Activated T-cell treated with anti-CD3 and anti-CD28 coated beads, Interleukin-2, amount 50 U/mL, for 72 hours (primary cell): ENCODE measurements around the gene TBC1D2. TPM values are rescaled to one million over a fixed set of nuclear protein-coding genes. Genes with fewer than 3 reads are reported as not detected.
A peak's percentile ranks its signal among the peaks of the same experiment; 100 is the strongest.

Experiments
- ATAC-seq, 2 donors: fragments of 150-1000 bp; cut with Tn5 transposase; replicated peaks in 1 of 2; 2 replicates each; pipeline ENCODE4 v1.10.0; 2021; ENCODE audit warnings: moderate library complexity in 2 of 2, mild to moderate bottlenecking in 1 of 2
- DNase-seq, 2 donors: peaks; one replicate each; pipeline ENCODE4 v3.0.0; 2021 to 2022; ENCODE audit warnings: mixed read lengths in 1 of 2
- H3K27ac Mint-ChIP-seq: one replicate; pipeline ENCODE4 v1.8.0; 2022; ENCODE audit warnings: mild to moderate bottlenecking, moderate library complexity, mixed read lengths
- H3K27me3 Mint-ChIP-seq: one replicate; pipeline ENCODE4 v1.8.0; 2022; ENCODE audit warnings: low read depth, mixed read lengths
- H3K36me3 Mint-ChIP-seq, 2 donors: one replicate each; pipeline ENCODE4 v1.8.0; 2022; ENCODE audit warnings: mixed read lengths in 2 of 2, mild to moderate bottlenecking in 1 of 2; ENCODE audit not compliant: insufficient read depth in 2 of 2
- H3K4me1 Mint-ChIP-seq: one replicate; pipeline ENCODE4 v1.8.0; 2022; ENCODE audit warnings: low read depth, mixed read lengths
- H3K4me3 Mint-ChIP-seq, 2 donors: one replicate each; pipeline ENCODE4 v1.8.0; 2022; ENCODE audit warnings: mild to moderate bottlenecking in 2 of 2, mixed read lengths in 2 of 2, moderate library complexity in 2 of 2
- H3K9me3 Mint-ChIP-seq, 2 donors: one replicate each; pipeline ENCODE4 v1.8.0; 2022; ENCODE audit warnings: mixed read lengths in 2 of 2
- total RNA-seq, 2 donors: library from RNA; stranded (reverse); gene quantifications; one replicate each; pipeline ENCODE4 v1.2.3, GENCODE V29; 2022

Gene TBC1D2
- total RNA-seq, 2 donors from 2014 or later: 5.8 to 6.0 TPM

GRCh38 chr9:98172604-98173003, 82.8 kb downstream of the TBC1D2 start:
- no peaks in the 10 kb centered on the region for H3K27me3 Mint-ChIP-seq
- H3K27ac Mint-ChIP-seq: no peak overlapping the region
- no peaks in the 10 kb centered on the region for H3K36me3 Mint-ChIP-seq
- DNase-seq: no peak
- H3K4me3 Mint-ChIP-seq: no peak overlapping the region
- no peak for ATAC-seq
- peaks cover 14% of the 10 kb centered on the region for H3K4me1 Mint-ChIP-seq
- H3K9me3 Mint-ChIP-seq: no peaks in the 10 kb centered on the region

DNA sequence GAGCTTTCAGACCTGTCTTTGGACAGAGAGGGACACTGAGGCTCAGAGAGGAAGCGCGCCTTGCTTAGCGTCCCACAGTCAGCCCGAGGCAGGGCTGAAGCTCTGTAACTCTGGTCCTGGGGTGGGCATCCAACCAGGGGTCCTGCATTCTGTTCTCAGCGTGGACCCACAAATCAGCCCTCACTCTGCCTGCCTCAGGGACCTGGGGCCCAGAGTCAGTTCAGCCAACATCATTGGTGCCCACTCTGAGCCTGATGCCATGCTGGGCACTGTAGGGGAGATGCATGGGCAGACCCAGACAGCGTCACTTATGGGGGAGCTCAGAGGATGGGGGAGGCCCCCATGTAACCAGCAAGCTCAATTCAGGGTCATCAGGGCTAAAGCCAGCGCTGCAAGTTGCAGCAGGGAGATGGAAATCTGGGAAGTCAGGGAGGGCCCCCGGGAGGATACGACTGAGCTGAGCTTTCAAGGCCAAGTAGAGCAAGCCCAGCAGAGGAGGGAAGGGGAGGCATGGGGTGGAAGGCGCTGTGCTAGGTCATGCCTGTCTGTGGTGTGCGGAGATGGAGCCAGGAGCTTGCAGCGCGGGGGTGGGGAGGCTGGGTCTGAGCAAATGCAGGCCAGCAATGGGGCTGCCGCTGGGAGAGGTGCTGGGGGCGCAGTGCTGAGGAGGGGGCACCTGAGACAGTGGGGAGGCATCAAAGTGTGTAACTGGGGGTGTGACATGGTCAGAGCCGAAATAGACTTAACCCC, 84.1 kb downstream of the TBC1D2 start:
- Mint-ChIP-seq H3K4me3 (no peak overlapping the region), H3K27ac (no peak overlapping the region), H3K4me1 (peaks cover 18% of the 10 kb centered on the region), H3K27me3 (no peaks in the 10 kb centered on the region), H3K36me3 (no peaks in the 10 kb centered on the region), H3K9me3 (no peaks in the 10 kb centered on the region)
- no peak for ATAC-seq
- DNase-seq: no peak

- H3K4me1 Mint-ChIP-seq: peaks cover 22% of the 10 kb centered on the region
- peak overlapping the region in 1 of 2 donors; percentile 79 for H3K4me3 Mint-ChIP-seq
- no peaks in the 10 kb centered on the region for H3K27me3 Mint-ChIP-seq
- H3K36me3 Mint-ChIP-seq: no peaks in the 10 kb centered on the region
- DNase-seq: peak; percentile 31 to 65
- H3K27ac Mint-ChIP-seq: peak overlapping the region; percentile 89
- no peaks in the 10 kb centered on the region for H3K9me3 Mint-ChIP-seq
- peak; percentile 88 to 99 for ATAC-seq
Measured at GRCh38 chr9:98168941-98169488, 86.4 kb downstream of the TBC1D2 start.

DNA sequence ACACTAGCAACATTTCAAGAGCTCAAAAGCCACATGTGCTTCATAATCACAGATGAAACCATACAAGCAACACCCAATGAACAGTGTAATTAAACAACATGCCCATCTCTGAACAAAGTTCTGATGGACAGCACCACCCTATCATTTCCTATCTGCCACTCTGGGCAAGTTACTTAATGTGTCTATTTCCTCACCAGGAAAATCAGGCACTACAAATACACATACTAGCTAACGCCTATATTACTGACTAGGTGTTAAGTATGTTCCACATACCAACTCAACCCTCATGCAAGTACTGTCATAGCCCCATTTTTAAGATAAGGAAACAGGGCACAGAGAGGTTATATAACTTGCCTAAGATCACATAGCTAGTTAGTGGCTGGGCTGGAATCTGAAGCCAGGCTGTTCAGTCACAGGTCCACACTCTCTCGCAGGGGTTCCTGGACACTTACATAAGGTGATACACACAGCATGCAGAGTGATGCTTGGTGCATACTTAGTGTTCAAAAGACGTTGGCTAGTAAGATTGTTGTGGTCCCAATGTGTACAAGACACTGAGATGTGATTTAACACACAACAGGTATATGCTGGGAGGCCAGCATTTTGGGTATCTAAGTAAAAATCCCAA, 87.2 kb downstream of the TBC1D2 start:
- DNase-seq: no peak
- ATAC-seq: no peak
- Mint-ChIP-seq H3K27me3 (no peaks in the 10 kb centered on the region), H3K4me1 (peaks cover 26% of the 10 kb centered on the region), H3K4me3 (no peak overlapping the region), H3K9me3 (no peaks in the 10 kb centered on the region), H3K27ac (no peak overlapping the region), H3K36me3 (no peaks in the 10 kb centered on the region)

DNA sequence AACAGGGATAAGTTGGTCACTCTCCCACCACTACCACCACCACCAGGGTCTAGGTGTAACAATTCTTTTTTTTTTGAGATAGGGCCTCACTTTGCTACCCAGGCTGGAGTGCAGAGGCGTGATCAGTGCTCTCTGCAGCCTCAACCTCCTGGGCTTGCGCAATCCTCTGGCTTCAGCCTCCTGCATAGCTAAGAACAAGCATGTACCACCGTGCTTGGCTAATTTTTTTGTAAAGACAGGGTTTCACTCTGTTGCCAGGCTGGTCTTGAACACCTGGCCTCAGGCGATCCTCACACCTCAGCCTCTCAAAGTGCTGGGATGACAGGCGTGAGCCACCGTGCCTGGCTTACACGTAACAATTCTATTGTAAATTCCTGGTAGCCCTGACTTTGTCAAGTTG, 90.5 kb downstream of the TBC1D2 start:
- Mint-ChIP-seq H3K4me3 (no peak overlapping the region), H3K27me3 (no peaks in the 10 kb centered on the region), H3K36me3 (no peaks in the 10 kb centered on the region), H3K4me1 (peaks cover 28% of the 10 kb centered on the region), H3K27ac (no peak overlapping the region), H3K9me3 (no peaks in the 10 kb centered on the region)
- ATAC-seq: no peak
- no peak for DNase-seq

- Mint-ChIP-seq H3K36me3 (no peaks in the 10 kb centered on the region), H3K9me3 (no peaks in the 10 kb centered on the region), H3K4me1 (peaks cover 35% of the 10 kb centered on the region), H3K27me3 (no peaks in the 10 kb centered on the region), H3K4me3 (no peak overlapping the region), H3K27ac (no peak overlapping the region)
- no peak for ATAC-seq
- no peak for DNase-seq
Measured at GRCh38 chr9:98162613-98163012, 92.8 kb downstream of the TBC1D2 start.

DNA sequence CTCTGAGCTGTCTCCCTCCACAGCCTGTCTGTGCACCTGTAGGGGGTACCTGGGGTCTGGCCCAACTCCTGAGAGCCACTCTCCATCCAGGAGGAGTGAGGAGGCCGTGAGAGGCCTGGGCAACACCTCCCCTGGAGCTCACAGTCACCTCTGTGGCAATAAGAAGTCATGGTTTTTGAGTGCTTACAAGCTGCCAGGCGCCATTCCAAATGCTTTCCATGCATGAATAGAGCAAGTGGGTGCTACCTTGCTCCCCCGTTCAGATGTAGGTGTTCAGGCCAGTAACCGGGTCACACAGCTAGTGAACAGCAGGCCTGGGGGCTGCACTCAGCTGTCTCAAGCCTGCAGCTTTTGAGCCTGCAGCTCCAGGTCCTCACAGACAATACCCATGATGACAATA, 93.6 kb downstream of the TBC1D2 start:
- Mint-ChIP-seq H3K27me3 (no peaks in the 10 kb centered on the region), H3K9me3 (no peaks in the 10 kb centered on the region), H3K4me3 (no peak overlapping the region), H3K4me1 (peaks cover 31% of the 10 kb centered on the region), H3K36me3 (no peaks in the 10 kb centered on the region), H3K27ac (no peak overlapping the region)
- DNase-seq (no peak), ATAC-seq (no peak)

- Mint-ChIP-seq H3K36me3 (no peaks in the 10 kb centered on the region), H3K27me3 (no peaks in the 10 kb centered on the region), H3K9me3 (no peaks in the 10 kb centered on the region), H3K4me1 (peaks cover 31% of the 10 kb centered on the region), H3K27ac (no peak overlapping the region), H3K4me3 (no peak overlapping the region)
- no peak for ATAC-seq
- DNase-seq: no peak
Measured at GRCh38 chr9:98159790-98160189, 95.7 kb downstream of the TBC1D2 start.

GRCh38 chr9:98159301-98159700, 96.1 kb downstream of the TBC1D2 start:
- peaks cover 29% of the 10 kb centered on the region for H3K4me1 Mint-ChIP-seq
- no peaks in the 10 kb centered on the region for H3K36me3 Mint-ChIP-seq
- no peaks in the 10 kb centered on the region for H3K9me3 Mint-ChIP-seq
- H3K27ac Mint-ChIP-seq: no peak overlapping the region
- H3K4me3 Mint-ChIP-seq: no peak overlapping the region
- no peak for ATAC-seq
- DNase-seq: no peak
- no peaks in the 10 kb centered on the region for H3K27me3 Mint-ChIP-seq

DNA sequence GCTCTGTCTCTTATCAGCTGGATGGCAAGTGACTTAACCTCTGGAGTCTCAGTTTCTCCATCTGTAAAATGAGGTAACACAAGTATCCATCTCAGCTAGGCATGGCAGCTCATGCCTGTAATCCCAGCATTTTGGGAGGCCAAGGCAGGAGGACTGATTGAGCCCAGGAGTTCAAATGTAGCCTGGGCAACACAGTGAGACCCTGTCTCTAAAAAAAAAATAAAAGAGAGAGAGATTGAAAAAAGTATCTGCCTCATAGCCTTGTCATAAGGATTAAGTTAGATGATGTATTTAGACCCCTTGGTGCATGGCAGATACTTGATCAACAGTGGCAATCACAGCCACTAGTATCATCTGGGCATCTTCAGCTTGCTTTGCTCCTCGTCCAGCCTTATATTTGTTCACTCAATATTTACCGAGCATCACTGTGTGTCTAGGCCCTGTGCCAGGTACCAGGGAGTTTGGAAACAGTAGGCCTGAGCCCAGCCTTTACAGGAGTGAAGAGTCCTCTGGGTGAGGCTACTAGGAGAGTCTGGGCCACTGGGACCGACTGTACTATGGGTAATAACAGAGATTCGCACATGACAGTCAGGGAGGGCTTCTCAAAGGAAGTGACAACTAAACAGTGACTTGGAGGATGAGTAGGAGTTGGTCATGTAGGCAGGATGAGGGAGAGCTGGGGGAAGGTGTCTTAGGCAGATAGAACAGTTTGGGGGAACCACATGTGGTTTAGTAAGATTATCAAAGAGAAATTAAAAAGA, 97.2 kb downstream of the TBC1D2 start:
- ATAC-seq: peak; percentile 29 to 76
- H3K27me3 Mint-ChIP-seq: no peaks in the 10 kb centered on the region
- no peaks in the 10 kb centered on the region for H3K36me3 Mint-ChIP-seq
- no peak for DNase-seq
- no peaks in the 10 kb centered on the region for H3K9me3 Mint-ChIP-seq
- H3K4me1 Mint-ChIP-seq: peaks cover 23% of the 10 kb centered on the region
- H3K27ac Mint-ChIP-seq: peak overlapping the region; percentile 15
- H3K4me3 Mint-ChIP-seq: no peak overlapping the region

DNA sequence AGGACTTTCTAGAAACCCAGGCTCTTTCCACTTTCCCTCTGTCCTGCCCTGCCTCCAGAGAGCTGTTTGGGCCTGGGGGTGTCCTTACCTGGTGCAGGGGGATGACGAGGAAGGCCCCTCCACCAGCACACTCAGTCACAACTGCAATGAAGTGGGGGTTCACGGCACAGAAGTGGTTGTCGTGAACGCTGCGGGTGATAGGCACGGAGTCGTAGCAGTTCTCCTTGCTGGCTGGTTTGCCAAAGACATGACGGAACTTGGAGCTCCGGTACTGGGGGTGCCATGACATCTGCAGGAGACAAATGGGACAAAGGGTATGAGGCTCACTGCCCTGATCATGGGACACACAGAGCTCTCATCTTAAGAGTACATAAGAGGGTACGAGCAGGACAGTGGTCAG, 98.1 kb downstream of the TBC1D2 start:
- H3K27ac Mint-ChIP-seq: no peak overlapping the region
- no peak for ATAC-seq
- DNase-seq: no peak
- no peaks in the 10 kb centered on the region for H3K27me3 Mint-ChIP-seq
- no peak overlapping the region for H3K4me3 Mint-ChIP-seq
- no peaks in the 10 kb centered on the region for H3K9me3 Mint-ChIP-seq
- no peaks in the 10 kb centered on the region for H3K36me3 Mint-ChIP-seq
- peaks cover 23% of the 10 kb centered on the region for H3K4me1 Mint-ChIP-seq

GRCh38 chr9:98154678-98155077, 100.8 kb downstream of the TBC1D2 start:
- no peaks in the 10 kb centered on the region for H3K36me3 Mint-ChIP-seq
- no peaks in the 10 kb centered on the region for H3K27me3 Mint-ChIP-seq
- peaks cover 15% of the 10 kb centered on the region for H3K4me1 Mint-ChIP-seq
- H3K27ac Mint-ChIP-seq: no peak overlapping the region
- H3K9me3 Mint-ChIP-seq: no peaks in the 10 kb centered on the region
- no peak for DNase-seq
- no peak overlapping the region for H3K4me3 Mint-ChIP-seq
- ATAC-seq: no peak

DNA sequence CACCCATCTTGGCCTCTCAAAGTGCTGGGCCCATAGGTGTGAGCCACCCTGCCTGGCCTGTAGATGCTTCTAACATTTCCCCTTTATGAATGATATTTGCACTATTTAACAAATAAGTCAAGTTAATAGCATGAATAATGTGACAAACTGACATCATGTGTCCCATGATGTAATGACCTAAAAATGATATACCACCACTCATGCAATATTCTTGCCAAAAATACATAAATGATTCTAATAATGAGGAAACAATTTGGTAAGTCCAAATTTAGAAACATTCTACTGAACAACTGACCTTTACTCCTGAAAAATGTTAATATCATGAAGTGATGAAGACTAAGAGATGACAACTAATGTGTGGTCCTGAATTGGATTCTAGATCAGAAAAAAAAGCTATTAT, 102.9 kb downstream of the TBC1D2 start:
- Mint-ChIP-seq H3K27me3 (no peaks in the 10 kb centered on the region), H3K4me3 (no peak overlapping the region), H3K27ac (no peak overlapping the region), H3K9me3 (no peaks in the 10 kb centered on the region), H3K36me3 (no peaks in the 10 kb centered on the region), H3K4me1 (no peaks in the 10 kb centered on the region)
- DNase-seq (no peak), ATAC-seq (no peak)
